ENCODE measurements around the gene CELA2A.

GRCh38 chr1:15436881-15437442, 19.6 kb upstream of the CELA2A start:
- TF ChIP-seq, protein P1, sequence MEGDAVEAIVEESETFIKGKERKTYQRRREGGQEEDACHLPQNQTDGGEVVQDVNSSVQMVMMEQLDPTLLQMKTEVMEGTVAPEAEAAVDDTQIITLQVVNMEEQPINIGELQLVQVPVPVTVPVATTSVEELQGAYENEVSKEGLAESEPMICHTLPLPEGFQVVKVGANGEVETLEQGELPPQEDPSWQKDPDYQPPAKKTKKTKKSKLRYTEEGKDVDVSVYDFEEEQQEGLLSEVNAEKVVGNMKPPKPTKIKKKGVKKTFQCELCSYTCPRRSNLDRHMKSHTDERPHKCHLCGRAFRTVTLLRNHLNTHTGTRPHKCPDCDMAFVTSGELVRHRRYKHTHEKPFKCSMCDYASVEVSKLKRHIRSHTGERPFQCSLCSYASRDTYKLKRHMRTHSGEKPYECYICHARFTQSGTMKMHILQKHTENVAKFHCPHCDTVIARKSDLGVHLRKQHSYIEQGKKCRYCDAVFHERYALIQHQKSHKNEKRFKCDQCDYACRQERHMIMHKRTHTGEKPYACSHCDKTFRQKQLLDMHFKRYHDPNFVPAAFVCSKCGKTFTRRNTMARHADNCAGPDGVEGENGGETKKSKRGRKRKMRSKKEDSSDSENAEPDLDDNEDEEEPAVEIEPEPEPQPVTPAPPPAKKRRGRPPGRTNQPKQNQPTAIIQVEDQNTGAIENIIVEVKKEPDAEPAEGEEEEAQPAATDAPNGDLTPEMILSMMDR (IDR thresholded peaks at IDR 0.05) = no peak
- no peak for TF ChIP-seq POLR2A (IDR thresholded peaks at IDR 0.05)
